Mammary epithelial cell (primary cell): ENCODE measurements around the gene SHH.

Experiments used
- EZH2 ChIP-seq: IDR thresholded peaks from 2 replicates; pipeline ENCODE4 v1.6.1; 2012; ENCODE audit warnings: low read length, inconsistent platforms, borderline replicate concordance
- TF ChIP-seq, protein P1 (sequence below), 2 donors: IDR thresholded peaks in 1 of 2; conservative IDR thresholded peaks in 1 of 2; 2 replicates each; pipeline ENCODE4 v1.5.1; 2011 to 2012; ENCODE audit warnings: inconsistent platforms in 2 of 2, low read length in 2 of 2, mild to moderate bottlenecking in 2 of 2, control low read depth in 1 of 2, low read depth in 1 of 2; ENCODE audit not compliant: insufficient read depth in 1 of 2; ENCODE audit errors: extremely low read depth in 1 of 2

DNA sequence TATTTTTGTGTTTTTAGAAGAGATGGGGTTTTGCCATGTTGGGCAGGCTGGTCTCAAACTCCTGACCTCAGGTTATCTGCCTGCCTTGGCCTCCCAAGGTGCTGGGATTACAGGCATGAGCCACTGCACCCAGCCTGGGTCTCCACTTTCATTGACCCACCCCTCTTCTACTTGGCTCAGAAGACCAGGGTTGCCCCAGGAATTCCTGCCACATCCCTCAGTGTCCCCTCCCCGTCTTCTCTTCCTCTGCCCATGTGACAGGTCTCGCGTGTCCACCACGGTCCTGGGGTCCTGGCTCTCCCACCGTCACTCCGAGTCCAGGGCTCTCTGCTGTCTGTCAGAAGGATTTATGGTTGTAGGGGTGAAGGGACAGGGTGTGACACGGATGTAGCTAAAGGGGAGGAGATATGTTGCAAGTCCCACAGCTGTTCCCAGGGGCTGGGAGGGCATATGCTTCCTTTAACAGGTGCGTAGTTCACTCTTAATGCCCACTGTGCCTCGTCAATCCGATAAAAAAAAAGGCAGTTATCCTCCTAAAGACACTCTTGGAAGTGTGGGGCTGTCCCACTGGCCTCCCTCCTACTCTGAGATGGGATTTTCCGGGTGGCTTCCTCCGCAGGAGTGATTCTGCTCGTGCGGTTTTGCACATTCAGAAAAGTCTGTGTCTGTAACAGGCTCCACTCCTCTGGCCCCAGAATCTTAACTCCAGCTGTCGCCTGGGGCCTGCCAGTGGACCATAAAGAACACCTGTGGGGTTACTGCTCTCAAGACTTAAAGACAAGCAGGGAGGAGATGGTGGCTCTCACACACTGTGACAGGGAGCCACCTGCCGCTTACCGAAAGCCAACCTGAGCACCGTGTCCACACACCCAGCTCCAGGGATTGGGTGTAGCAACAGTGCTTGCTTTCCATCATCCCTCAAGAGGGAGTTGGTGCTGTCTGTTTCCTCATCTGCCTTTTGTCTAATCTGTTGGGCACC, 36.7 kb upstream of the SHH start:
- TF ChIP-seq, protein P1, sequence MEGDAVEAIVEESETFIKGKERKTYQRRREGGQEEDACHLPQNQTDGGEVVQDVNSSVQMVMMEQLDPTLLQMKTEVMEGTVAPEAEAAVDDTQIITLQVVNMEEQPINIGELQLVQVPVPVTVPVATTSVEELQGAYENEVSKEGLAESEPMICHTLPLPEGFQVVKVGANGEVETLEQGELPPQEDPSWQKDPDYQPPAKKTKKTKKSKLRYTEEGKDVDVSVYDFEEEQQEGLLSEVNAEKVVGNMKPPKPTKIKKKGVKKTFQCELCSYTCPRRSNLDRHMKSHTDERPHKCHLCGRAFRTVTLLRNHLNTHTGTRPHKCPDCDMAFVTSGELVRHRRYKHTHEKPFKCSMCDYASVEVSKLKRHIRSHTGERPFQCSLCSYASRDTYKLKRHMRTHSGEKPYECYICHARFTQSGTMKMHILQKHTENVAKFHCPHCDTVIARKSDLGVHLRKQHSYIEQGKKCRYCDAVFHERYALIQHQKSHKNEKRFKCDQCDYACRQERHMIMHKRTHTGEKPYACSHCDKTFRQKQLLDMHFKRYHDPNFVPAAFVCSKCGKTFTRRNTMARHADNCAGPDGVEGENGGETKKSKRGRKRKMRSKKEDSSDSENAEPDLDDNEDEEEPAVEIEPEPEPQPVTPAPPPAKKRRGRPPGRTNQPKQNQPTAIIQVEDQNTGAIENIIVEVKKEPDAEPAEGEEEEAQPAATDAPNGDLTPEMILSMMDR (conservative IDR thresholded peaks at IDR 0.05 in 1 of 2, IDR thresholded peaks at IDR 0.05 in 1 of 2; ENCODE audit: extremely low read depth in 1 of 2, insufficient read depth in 1 of 2, low read depth in 1 of 2, low read length in 2 of 2), result no peak
- TF ChIP-seq EZH2, result no peak
